NCI-H2227 (cell line): Measurements from ENCODE around the gene MPI.

Experiments used
- DNase-seq: peaks from one replicate; lab custom pipeline; 2025; ENCODE audit not compliant: unreplicated experiment; lab: John Stamatoyannopoulos, UW

MPI gene

GRCh38 chr15:74928771-74929198 is 38.9 kb downstream of the MPI start:
- DNase-seq = no peak

DNA sequence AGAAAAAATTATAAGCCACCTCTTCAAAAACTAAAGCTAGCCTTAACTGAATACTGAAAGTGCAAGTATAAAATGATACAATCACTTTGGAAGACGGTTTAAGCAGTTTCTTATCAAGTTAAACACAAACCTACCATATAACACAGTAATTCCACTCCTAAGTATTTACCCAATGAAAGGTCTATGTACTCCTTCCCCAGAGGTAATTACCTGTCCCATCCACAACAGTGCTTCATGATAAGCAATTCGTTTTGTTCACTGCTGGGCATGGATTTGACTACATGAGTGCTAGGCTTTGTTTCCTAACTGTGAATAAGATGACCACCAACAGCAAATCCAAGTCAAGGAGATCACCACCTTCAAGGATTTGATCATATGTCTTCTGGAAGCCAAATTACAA is 43.7 kb downstream of the MPI start:
- DNase-seq = no peak

DNA sequence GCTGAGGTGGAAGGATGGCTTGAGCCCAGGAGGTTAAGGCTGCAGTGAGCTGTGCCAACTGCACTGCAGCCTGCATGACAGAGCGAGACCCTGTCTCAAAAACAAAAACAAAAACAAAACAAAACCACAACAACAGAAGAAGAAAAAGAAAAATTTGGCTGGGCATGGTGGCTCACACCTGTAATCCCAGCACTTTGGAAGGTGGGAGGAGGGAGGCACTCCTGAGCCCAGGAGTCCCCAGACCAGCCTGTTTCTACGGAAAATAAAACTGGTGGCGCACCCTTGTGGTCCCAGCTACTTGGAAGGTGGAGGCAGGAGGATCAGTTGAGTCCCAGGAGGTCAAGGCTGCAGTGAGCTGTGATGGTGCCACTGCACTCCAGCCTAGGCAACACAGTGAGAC is 45.4 kb downstream of the MPI start:
- DNase-seq = peak; percentile 1

DNA sequence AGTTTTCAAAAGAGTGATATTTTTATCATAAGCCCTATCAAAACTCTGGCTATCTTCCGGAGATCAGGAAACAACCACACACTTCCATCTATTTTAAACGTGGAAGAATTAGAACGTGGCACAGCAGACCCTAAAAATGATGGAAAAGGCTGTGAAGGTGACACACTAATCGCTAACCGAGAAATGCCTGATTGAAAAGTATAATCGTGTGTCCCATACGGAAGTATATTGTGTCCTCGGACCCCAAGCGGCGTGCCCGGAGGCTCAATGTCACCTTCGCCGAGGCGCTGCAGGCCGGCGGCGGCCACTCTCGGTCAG is 47.4 kb downstream of the MPI start:
- peak; percentile 6 for DNase-seq

- DNase-seq = peak; percentile 95
These were observed 47.9 kb downstream of the MPI start, which contains the start of gene COX5A for GRCh38 chr15:74937590-74938371. TSS of gene COX5A (minus strand) at chr15:74938073. CDS start at chr15:74938014, 59 bp downstream.

GRCh38 chr15:74950078-74950908 is 60.5 kb downstream of the MPI start:
- peak; percentile 82 for DNase-seq

GRCh38 chr15:74951006-74951405 is 61.2 kb downstream of the MPI start:
- DNase-seq = no peak
